PC-3 (cell line): ENCODE measurements around the gene MGAT4A.
"Not testable (repeated sequence)": the region's sequence is repeated elsewhere in the genome, so short reads cannot be mapped to it uniquely, and the experiment has no call there.

Experiments
- CTCF ChIP-seq: fragments of 300-600 bp; sonication (generic); conservative IDR thresholded peaks from 2 replicates; pipeline ENCODE4 v1.5.1; 2017; ENCODE audit warnings: antibody characterized with exemption, low read depth, mild to moderate bottlenecking, low read length
- EZH2 ChIP-seq: fragments of 300-600 bp; sonication (generic); IDR thresholded peaks from one replicate; pipeline ENCODE4 v1.6.1; 2017; ENCODE audit warnings: antibody characterized with exemption, mild to moderate bottlenecking, low read length; ENCODE audit not compliant: unreplicated experiment
- EZH2phosphoT487 ChIP-seq: fragments of 300-600 bp; sonication (generic); IDR thresholded peaks from 2 replicates; pipeline ENCODE4 v1.6.1; 2018; ENCODE audit warnings: mild to moderate bottlenecking, antibody characterized with exemption, low read length, borderline replicate concordance

DNA sequence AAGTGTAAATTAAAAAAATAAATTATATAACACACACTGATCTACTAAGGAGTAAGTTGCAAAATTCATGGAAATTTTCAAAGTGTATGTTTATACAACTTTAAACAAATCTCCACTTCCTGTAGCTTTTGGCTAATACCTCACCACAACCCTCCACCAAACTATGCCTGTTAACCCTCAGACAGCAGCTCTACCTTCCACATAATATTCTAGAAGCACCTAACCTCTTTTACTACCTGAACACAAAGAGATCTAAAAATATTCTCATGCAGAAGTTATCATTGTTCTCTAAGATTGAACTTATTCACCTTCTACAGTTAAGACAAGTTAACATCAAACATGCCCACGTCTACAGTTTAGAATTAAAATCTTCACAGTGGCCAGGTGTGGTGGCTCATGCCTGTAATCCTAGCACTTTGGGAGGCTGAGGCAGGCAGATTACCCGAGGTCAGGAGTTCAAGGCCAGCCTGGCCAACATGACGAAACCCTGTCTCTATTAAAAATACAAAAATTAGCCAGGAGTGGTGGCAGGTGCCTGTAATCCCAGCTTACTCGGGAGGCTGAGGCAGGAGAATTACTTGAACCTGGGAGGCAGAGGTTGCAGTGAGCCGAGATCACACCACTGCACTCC lies 2.7 kb downstream of the MGAT4A start:
- TF ChIP-seq CTCF, EZH2phosphoT487, EZH2: not testable (repeated sequence)
